Cardiac muscle cell (in vitro differentiated cells and primary cell): ENCODE measurements around the gene ROCK2. TPM values are rescaled to one million over a fixed set of nuclear protein-coding genes. Genes with fewer than 3 reads are reported as not detected.

Source experiments
- DNase-seq, 2 donors: peaks; one replicate each; pipeline versions ENCODE4 v3.0.0 to v3.0.0-alpha.2; 2010 to 2017; ENCODE audit warnings: low read depth in 1 of 2, low spot score in 1 of 2
- H3K27ac ChIP-seq: fragments of 200-600 bp; sonication (generic); 2 replicates; pipeline ENCODE4 v1.5.1; 2016
- H3K27me3 ChIP-seq: fragments of 200-600 bp; sonication (generic); 2 replicates; pipeline ENCODE4 v1.6.0; 2016; ENCODE audit warnings: control low read depth
- H3K36me3 ChIP-seq: fragments of 200-600 bp; sonication (generic); 2 replicates; pipeline ENCODE4 v1.5.1; 2016; ENCODE audit warnings: control low read depth
- H3K4me1 ChIP-seq: fragments of 200-600 bp; sonication (generic); 2 replicates; pipeline ENCODE4 v1.8.1; 2017; ENCODE audit warnings: low read depth, mild to moderate bottlenecking, mixed run types
- H3K4me3 ChIP-seq: fragments of 200-600 bp; sonication (generic); 2 replicates; pipeline ENCODE4 v1.5.1; 2016; ENCODE audit warnings: mild to moderate bottlenecking
- H3K9me3 ChIP-seq: fragments of 200-600 bp; sonication (generic); 2 replicates; pipeline ENCODE4 v1.5.1; 2017; ENCODE audit warnings: low read depth, mild to moderate bottlenecking, control low read depth
- CTCF ChIP-seq: IDR thresholded peaks from 2 replicates; pipeline ENCODE4 v1.5.1; 2012; ENCODE audit warnings: low read depth, mild to moderate bottlenecking, low read length
- polyA plus RNA-seq: library from polyadenylated mRNA; unstranded; fragments of >200 nt; fragmentation: Nextera tagmentation; extraction: Ambion mirVana; gene quantifications from 2 replicates; pipeline ENCODE4 v1.2.1, GENCODE V29; 2016
- total RNA-seq: library from RNA; depleted of rRNA; stranded (reverse); fragments of >200 nt; gene quantifications from 2 replicates; pipeline ENCODE4 v1.2.3, GENCODE V29; 2016

ROCK2 gene
- total and polyA plus RNA-seq, 2 experiments from 2014 or later = 18.9 to 31.7 TPM

- peaks cover 22% of the 10 kb centered on the region for H3K4me1 ChIP-seq
- H3K9me3 ChIP-seq = no peaks in the 10 kb centered on the region
- no peak for DNase-seq
- no peaks in the 10 kb centered on the region for H3K27me3 ChIP-seq
- no peak for TF ChIP-seq CTCF
- H3K36me3 ChIP-seq = no peaks in the 10 kb centered on the region
- no peak overlapping the region for H3K4me3 ChIP-seq
- peak overlapping the region; percentile 12 for H3K27ac ChIP-seq
Measured at GRCh38 chr2:11385216-11385615, 40.8 kb upstream of the ROCK2 start.

GRCh38 chr2:11379558-11379957, 35.1 kb upstream of the ROCK2 start:
- no peak for TF ChIP-seq CTCF
- no peaks in the 10 kb centered on the region for H3K9me3 ChIP-seq
- H3K4me3 ChIP-seq = no peak overlapping the region
- peak in 1 of 2 donors; percentile 77 for DNase-seq
- peaks cover 10% of the 10 kb centered on the region for H3K4me1 ChIP-seq
- no peaks in the 10 kb centered on the region for H3K36me3 ChIP-seq
- no peak overlapping the region for H3K27ac ChIP-seq
- H3K27me3 ChIP-seq = no peaks in the 10 kb centered on the region

DNA sequence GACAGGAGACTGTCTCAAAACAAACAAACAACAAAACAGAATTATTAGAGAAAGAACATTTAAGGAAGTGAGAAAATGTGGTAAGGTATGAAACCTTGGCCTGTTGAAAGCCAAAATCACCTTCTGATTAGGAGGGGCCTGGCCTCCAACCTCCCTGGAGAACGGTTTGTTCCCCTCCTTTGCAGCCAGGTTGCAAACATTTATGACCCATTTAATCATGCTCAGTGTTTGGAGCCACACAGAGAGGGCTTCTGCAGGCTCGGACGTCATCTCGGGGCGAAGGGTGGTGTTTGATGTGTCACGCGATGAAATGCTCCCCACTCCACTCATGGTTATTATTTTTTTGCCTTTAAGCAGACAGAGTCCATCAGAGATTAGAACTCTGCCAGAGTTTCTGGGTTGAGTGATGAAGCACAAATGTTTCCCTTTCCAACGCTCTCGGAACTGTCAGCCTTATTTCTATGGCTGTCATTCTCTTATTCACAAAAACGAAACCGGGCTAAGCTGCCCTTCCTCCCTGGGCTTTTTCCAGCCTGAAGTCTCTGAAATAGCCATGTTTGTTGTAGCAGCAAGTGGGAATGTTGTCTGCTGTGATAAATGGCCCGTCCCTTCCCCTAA, 33.6 kb upstream of the ROCK2 start:
- no peaks in the 10 kb centered on the region for H3K27me3 ChIP-seq
- H3K36me3 ChIP-seq = no peaks in the 10 kb centered on the region
- peak in 1 of 2 donors; percentile 68 for DNase-seq
- H3K9me3 ChIP-seq = no peaks in the 10 kb centered on the region
- peaks cover 14% of the 10 kb centered on the region for H3K4me1 ChIP-seq
- TF ChIP-seq CTCF = no peak
- H3K4me3 ChIP-seq = no peak overlapping the region
- H3K27ac ChIP-seq = peak overlapping the region; percentile 35

GRCh38 chr2:11376071-11376470, 31.6 kb upstream of the ROCK2 start:
- TF ChIP-seq CTCF = no peak
- no peaks in the 10 kb centered on the region for H3K36me3 ChIP-seq
- no peak overlapping the region for H3K4me3 ChIP-seq
- no peaks in the 10 kb centered on the region for H3K9me3 ChIP-seq
- H3K4me1 ChIP-seq = peaks cover 19% of the 10 kb centered on the region
- no peak for DNase-seq
- no peaks in the 10 kb centered on the region for H3K27me3 ChIP-seq
- H3K27ac ChIP-seq = no peak overlapping the region

- H3K36me3 ChIP-seq = no peaks in the 10 kb centered on the region
- H3K9me3 ChIP-seq = no peaks in the 10 kb centered on the region
- DNase-seq = no peak
- H3K4me1 ChIP-seq = peaks cover 19% of the 10 kb centered on the region
- H3K27me3 ChIP-seq = no peaks in the 10 kb centered on the region
- no peak overlapping the region for H3K27ac ChIP-seq
- no peak for TF ChIP-seq CTCF
- no peak overlapping the region for H3K4me3 ChIP-seq
Measured at GRCh38 chr2:11375689-11376027, 31.2 kb upstream of the ROCK2 start.
